Chondrocyte (in vitro differentiated cells): ENCODE measurements around the gene ACSL1. TPM values are rescaled to one million over a fixed set of nuclear protein-coding genes. Genes with fewer than 3 reads are reported as not detected.

Source experiments
- DNase-seq: peaks from one replicate; pipeline ENCODE4 v3.0.0; 2021; ENCODE audit warnings: mixed read lengths, low spot score
- H3K27ac Mint-ChIP-seq: one replicate; pipeline ENCODE4 v1.8.0; 2021; ENCODE audit warnings: mild to moderate bottlenecking, moderate library complexity, mixed read lengths; ENCODE audit not compliant: unreplicated experiment
- H3K27me3 Mint-ChIP-seq: 2 replicates; pipeline ENCODE4 v1.8.0; 2021; ENCODE audit warnings: low read depth, mixed read lengths
- H3K36me3 Mint-ChIP-seq: 2 replicates; pipeline ENCODE4 v1.8.0; 2021; ENCODE audit warnings: low read depth, mixed read lengths
- H3K4me1 Mint-ChIP-seq: 2 replicates; pipeline ENCODE4 v1.8.0; 2021; ENCODE audit warnings: low read depth, mild to moderate bottlenecking, mixed read lengths
- H3K4me3 Mint-ChIP-seq: one replicate; pipeline ENCODE4 v1.8.0; 2021; ENCODE audit warnings: mild to moderate bottlenecking, moderate library complexity, mixed read lengths; ENCODE audit not compliant: unreplicated experiment
- H3K9me3 Mint-ChIP-seq: 2 replicates; pipeline ENCODE4 v1.8.0; 2021; ENCODE audit warnings: low read depth, mixed read lengths
- CTCF ChIP-seq: fragments of 200-600 bp; sonication (generic); IDR thresholded peaks from 2 replicates; pipeline ENCODE4 v1.5.0; 2021; ENCODE audit warnings: antibody characterized with exemption, mild to moderate bottlenecking, moderate library complexity
- total RNA-seq: library from RNA; stranded (reverse); gene quantifications from 3 replicates; pipeline ENCODE4 v1.2.1, GENCODE V29; 2021

ACSL1 gene
- total RNA-seq, 1 donor from 2014 or later: 41.2 TPM

- no peak overlapping the region for H3K4me3 Mint-ChIP-seq
- no peaks in the 10 kb centered on the region for H3K27me3 Mint-ChIP-seq
- no peak for DNase-seq
- no peaks in the 10 kb centered on the region for H3K9me3 Mint-ChIP-seq
- H3K4me1 Mint-ChIP-seq: peaks cover 48% of the 10 kb centered on the region
- peaks cover 3% of the 10 kb centered on the region for H3K36me3 Mint-ChIP-seq
- no peak for TF ChIP-seq CTCF
- H3K27ac Mint-ChIP-seq: no peak overlapping the region
Observed at GRCh38 chr4:184807256-184807655, 18.5 kb downstream of the ACSL1 start.

GRCh38 chr4:184806711-184807110 lies 19.1 kb downstream of the ACSL1 start:
- Mint-ChIP-seq H3K4me1 (peaks cover 49% of the 10 kb centered on the region), H3K27me3 (no peaks in the 10 kb centered on the region)

GRCh38 chr4:184806229-184806550 lies 19.6 kb downstream of the ACSL1 start:
- Mint-ChIP-seq H3K27ac (no peak overlapping the region), H3K27me3 (no peaks in the 10 kb centered on the region), H3K9me3 (no peaks in the 10 kb centered on the region), H3K4me3 (no peak overlapping the region), H3K4me1 (peaks cover 50% of the 10 kb centered on the region), H3K36me3 (peaks cover 3% of the 10 kb centered on the region)
- TF ChIP-seq CTCF: no peak
- DNase-seq: no peak

More at GRCh38 chr4:184806711-184807110, 19.1 kb downstream of the ACSL1 start:
- no peak for DNase-seq
- no peak overlapping the region for H3K4me3 Mint-ChIP-seq
- H3K27ac Mint-ChIP-seq: no peak overlapping the region
- no peaks in the 10 kb centered on the region for H3K9me3 Mint-ChIP-seq
- H3K36me3 Mint-ChIP-seq: peaks cover 3% of the 10 kb centered on the region
- no peak for TF ChIP-seq CTCF

- no peak for TF ChIP-seq CTCF
- H3K4me3 Mint-ChIP-seq: no peak overlapping the region
- peaks cover 2% of the 10 kb centered on the region for H3K36me3 Mint-ChIP-seq
- H3K27ac Mint-ChIP-seq: no peak overlapping the region
- H3K9me3 Mint-ChIP-seq: no peaks in the 10 kb centered on the region
- H3K27me3 Mint-ChIP-seq: no peaks in the 10 kb centered on the region
- no peak for DNase-seq
- H3K4me1 Mint-ChIP-seq: peaks cover 49% of the 10 kb centered on the region
Observed at GRCh38 chr4:184805462-184806228, 20.1 kb downstream of the ACSL1 start.

DNA sequence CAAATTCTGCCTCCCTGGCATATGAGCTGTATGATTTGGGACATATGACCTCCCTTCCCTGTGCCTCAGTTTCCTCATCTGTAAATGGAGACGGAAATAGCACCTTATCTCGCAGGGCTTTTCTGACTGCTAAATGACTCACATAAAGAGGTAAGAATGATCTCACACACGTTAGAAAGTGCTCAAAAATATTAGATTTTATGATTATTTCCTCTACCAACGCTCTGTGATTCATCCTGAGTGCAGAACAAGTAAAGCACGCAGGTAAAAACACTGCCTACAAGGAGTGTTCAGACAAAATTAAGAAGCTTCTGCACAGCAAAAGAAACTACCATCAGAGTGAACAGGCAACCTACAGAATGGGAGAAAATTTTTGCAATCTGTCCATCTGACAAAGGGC lies 21.1 kb downstream of the ACSL1 start:
- no peak overlapping the region for H3K4me3 Mint-ChIP-seq
- H3K36me3 Mint-ChIP-seq: peaks cover 2% of the 10 kb centered on the region
- H3K27ac Mint-ChIP-seq: no peak overlapping the region

More for the DNA sequence above, 21.1 kb downstream of the ACSL1 start:
- Mint-ChIP-seq H3K9me3 (no peaks in the 10 kb centered on the region), H3K4me1 (peaks cover 40% of the 10 kb centered on the region), H3K27me3 (no peaks in the 10 kb centered on the region)
- no peak for TF ChIP-seq CTCF
- DNase-seq: no peak
